OCI-LY1 (cell line): ENCODE data around the gene OPRM1.

Source experiments
- EZH2 ChIP-seq: fragments of 200-600 bp; sonication (generic), shearing (Covaris generic); IDR thresholded peaks from 2 replicates; pipeline ENCODE4 v1.8.0; 2017; ENCODE audit warnings: borderline replicate concordance, mixed run types, mild to moderate bottlenecking, antibody characterized with exemption, low read length, moderate library complexity, mixed read lengths
- TF ChIP-seq, protein P1 (sequence below): fragments of 200-600 bp; sonication (generic), shearing (Covaris generic); IDR thresholded peaks from 2 replicates; pipeline ENCODE4 v1.5.1; 2017; ENCODE audit warnings: mild to moderate bottlenecking, antibody characterized with exemption, low read length, moderate library complexity, mixed read lengths

DNA sequence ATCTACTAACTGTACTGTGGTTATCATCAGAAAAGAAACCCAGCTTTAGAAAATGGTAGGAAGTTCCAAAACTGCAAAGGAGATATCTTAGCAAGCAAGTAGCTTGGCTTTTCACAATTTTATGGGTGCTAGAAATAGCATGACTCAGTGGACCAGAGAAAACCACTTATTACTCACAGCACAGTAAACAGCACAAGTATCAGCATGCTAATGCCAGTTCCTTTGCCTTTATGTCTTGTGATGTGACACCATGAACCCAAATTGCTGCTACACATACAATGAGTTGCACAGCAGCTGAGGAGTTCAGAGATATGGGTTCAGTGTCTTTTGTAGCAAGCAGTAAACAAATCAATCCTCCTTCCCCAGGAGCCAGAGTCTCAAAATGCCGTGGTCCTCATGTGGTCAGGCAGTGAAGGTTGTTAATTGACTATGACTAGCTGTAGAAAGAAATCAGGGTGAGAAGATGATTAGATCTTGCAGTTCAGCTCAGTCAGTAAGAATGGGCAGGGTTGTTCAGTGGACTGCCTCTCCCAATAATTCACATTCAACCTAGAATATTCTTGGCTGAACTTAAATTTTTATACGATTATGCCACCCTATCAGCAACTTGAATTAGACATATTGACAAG lies 73.3 kb downstream of the OPRM1 start:
- TF ChIP-seq, protein P1, sequence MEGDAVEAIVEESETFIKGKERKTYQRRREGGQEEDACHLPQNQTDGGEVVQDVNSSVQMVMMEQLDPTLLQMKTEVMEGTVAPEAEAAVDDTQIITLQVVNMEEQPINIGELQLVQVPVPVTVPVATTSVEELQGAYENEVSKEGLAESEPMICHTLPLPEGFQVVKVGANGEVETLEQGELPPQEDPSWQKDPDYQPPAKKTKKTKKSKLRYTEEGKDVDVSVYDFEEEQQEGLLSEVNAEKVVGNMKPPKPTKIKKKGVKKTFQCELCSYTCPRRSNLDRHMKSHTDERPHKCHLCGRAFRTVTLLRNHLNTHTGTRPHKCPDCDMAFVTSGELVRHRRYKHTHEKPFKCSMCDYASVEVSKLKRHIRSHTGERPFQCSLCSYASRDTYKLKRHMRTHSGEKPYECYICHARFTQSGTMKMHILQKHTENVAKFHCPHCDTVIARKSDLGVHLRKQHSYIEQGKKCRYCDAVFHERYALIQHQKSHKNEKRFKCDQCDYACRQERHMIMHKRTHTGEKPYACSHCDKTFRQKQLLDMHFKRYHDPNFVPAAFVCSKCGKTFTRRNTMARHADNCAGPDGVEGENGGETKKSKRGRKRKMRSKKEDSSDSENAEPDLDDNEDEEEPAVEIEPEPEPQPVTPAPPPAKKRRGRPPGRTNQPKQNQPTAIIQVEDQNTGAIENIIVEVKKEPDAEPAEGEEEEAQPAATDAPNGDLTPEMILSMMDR: no peak
- no peak for TF ChIP-seq EZH2
